ENCODE data around the gene THAP11. TPM values are rescaled to one million over a fixed set of nuclear protein-coding genes. Genes with fewer than 3 reads are reported as not detected.
A peak's percentile ranks its signal among the peaks of the same experiment; 100 is the strongest.
"Not testable (repeated sequence)": the region's sequence is repeated elsewhere in the genome, so short reads cannot be mapped to it uniquely, and the experiment has no call there.

The THAP11 gene
- total RNA-seq, 3 donors from 2014 or later: 51.1 to 57.8 (median 53.0) TPM

DNA sequence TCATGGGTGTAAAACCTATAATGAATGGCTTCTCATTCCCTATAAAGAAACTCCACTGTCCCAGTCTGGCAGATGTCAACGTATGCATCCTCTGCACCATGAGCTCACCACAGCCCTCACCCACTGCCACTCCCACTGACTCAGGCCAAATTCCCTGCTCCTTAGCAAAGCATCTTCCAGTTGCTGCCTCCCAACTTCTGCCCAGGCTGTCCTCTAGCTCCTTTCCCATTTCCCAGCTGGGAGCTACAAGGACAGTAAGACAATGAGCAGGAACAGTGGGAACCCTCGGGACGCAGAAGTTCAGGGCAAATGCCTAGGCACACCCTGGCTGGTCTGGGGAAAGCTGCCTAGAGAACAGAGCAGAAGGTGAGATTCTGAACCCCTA lies 9.1 kb upstream of the THAP11 start:
- no peak for DNase-seq (ENCODE audit: low spot score in 2 of 2)
- Histone ChIP-seq H3K9me3 (no peaks in the 10 kb centered on the region), H3K4me3 (peak overlapping the region; percentile 83 to 92 (median 90)), H3K36me3 (no peaks in the 10 kb centered on the region), H3K27me3 (no peaks in the 10 kb centered on the region), H3K27ac (peak overlapping the region; percentile 72), H3K4me1 (peaks cover 0 to 5% of the 10 kb centered on the region in 2 donors)
- TF ChIP-seq POLR2A (IDR thresholded peaks at IDR 0.05) (no peak), POLR2AphosphoS5 (IDR thresholded peaks at IDR 0.05) (no peak)
- TF ChIP-seq, protein P1, sequence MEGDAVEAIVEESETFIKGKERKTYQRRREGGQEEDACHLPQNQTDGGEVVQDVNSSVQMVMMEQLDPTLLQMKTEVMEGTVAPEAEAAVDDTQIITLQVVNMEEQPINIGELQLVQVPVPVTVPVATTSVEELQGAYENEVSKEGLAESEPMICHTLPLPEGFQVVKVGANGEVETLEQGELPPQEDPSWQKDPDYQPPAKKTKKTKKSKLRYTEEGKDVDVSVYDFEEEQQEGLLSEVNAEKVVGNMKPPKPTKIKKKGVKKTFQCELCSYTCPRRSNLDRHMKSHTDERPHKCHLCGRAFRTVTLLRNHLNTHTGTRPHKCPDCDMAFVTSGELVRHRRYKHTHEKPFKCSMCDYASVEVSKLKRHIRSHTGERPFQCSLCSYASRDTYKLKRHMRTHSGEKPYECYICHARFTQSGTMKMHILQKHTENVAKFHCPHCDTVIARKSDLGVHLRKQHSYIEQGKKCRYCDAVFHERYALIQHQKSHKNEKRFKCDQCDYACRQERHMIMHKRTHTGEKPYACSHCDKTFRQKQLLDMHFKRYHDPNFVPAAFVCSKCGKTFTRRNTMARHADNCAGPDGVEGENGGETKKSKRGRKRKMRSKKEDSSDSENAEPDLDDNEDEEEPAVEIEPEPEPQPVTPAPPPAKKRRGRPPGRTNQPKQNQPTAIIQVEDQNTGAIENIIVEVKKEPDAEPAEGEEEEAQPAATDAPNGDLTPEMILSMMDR (IDR thresholded peaks at IDR 0.05): no peak
- intact Hi-C loops (cut with DNase I; ENCODE audit: low total_unique reads): loop anchor here (2.0 kb wide), 1 partner anchor 34 kb away; no protein-coding TSS in a partner anchor

DNA sequence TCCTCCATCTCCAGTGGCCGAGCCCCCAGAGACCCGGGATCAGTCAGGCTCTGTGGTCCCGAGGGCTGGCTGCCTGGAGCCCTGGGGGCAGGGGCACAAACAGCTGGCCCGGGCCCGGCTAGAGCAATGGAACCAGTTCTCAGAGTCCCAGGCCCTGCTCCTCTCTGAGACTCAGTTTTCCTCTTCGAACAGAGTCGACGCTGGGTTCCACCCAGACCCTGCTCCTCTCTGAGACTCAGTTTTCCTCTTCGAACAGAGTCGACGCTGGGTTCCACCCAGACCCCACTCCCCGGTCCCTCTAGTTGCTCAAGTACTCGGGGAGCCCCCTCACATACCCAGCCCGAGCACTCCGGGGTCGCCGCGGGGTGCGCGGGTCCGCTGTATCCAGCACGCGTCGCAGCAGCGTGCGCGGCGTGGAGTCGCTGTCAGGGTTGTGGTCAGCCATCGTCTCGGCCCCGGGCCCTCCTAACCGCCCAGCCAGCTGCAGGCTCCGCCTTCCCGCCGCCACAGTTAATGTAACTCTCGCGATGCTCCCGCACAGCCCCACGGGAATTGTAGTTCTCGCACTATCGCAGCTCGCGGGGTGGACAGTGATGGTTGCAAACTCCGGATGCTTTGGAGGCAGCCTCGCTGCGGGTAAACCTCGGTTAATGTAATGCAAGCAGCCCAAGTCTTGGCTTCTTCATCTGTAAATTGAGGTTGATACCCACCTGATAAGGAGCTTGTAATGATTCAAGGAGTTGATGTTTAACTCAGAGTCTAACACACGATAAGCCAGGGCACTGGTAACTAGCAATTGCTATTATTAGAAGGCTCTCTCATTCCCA lies 8.5 kb upstream of the THAP11 start:
- intact Hi-C loops (cut with DNase I; ENCODE audit: low total_unique reads): loop anchor here (2.0 kb wide), 1 partner anchor 33 kb away; no protein-coding TSS in a partner anchor
- Histone ChIP-seq H3K27ac (peak overlapping the region; percentile 72), H3K36me3 (no peaks in the 10 kb centered on the region), H3K27me3 (no peaks in the 10 kb centered on the region), H3K9me3 (no peaks in the 10 kb centered on the region), H3K4me3 (peak overlapping the region; percentile 83 to 92 (median 90)), H3K4me1 (peaks cover 0 to 5% of the 10 kb centered on the region in 2 donors)
- TF ChIP-seq POLR2AphosphoS5 (IDR thresholded peaks at IDR 0.05): peak; percentile 35 to 66 (median 53)
- TF ChIP-seq, protein P1 (IDR thresholded peaks at IDR 0.05): no peak
- peak; percentile 83 to 91 for DNase-seq (ENCODE audit: low spot score in 2 of 2)

DNA sequence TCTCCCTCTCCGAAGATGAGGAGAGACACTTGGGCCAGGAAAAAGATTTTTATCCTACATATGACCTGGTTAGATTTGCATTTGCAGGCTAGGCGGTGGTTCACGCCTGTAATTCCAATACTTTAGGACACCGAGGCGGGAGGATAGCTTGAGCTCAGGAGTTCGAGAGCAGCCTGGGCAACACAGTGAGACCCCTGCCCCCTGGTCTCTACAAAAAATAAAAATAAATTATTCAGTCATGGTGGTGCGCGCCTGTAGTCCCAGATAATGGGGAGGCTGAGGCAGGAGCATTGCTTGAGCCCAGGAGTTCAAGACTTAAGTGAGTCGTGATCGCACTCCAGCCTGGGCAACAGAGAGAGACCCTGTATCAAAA lies 7.9 kb upstream of the THAP11 start:
- Histone ChIP-seq H3K4me1 (peaks cover 0 to 5% of the 10 kb centered on the region in 2 donors), H3K4me3 (peak overlapping the region; percentile 83 to 92 (median 90)), H3K27ac (peak overlapping the region; percentile 72), H3K9me3 (no peaks in the 10 kb centered on the region), H3K36me3 (no peaks in the 10 kb centered on the region), H3K27me3 (no peaks in the 10 kb centered on the region)
- DNase-seq (ENCODE audit: low spot score in 2 of 2): no peak
- TF ChIP-seq, protein P1 (IDR thresholded peaks at IDR 0.05): no peak
- TF ChIP-seq POLR2A (IDR thresholded peaks at IDR 0.05): no peak
- TF ChIP-seq POLR2AphosphoS5 (IDR thresholded peaks at IDR 0.05): no peak
- intact Hi-C loops (cut with DNase I; ENCODE audit: low total_unique reads): no loop called here

DNA sequence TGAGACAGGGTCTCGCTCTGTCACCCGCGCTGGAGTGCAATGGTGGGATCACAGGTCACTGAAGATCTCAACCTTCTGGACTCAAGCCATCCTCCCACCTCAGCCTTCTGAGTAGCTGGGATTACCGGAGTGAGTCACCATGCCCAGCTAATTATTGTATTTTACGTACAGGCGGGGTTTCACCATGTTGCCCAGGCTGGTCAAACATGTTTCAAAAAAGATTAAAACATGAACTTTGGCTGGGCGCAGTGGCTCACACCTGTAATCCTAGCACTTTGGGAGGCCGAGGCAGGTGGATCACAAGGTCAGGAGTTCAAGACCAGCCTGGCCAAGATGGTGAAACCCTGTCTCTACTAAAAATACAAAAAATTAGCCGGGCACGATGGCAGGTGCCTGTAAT lies 4.9 kb upstream of the THAP11 start:
- intact Hi-C loops (cut with DNase I; ENCODE audit: low total_unique reads); H3K9me3 ChIP-seq; H3K4me1 ChIP-seq; DNase-seq (ENCODE audit: low spot score in 2 of 2); H3K4me3 ChIP-seq; H3K27me3 ChIP-seq; H3K36me3 ChIP-seq; H3K27ac ChIP-seq: not testable (repeated sequence)

DNA sequence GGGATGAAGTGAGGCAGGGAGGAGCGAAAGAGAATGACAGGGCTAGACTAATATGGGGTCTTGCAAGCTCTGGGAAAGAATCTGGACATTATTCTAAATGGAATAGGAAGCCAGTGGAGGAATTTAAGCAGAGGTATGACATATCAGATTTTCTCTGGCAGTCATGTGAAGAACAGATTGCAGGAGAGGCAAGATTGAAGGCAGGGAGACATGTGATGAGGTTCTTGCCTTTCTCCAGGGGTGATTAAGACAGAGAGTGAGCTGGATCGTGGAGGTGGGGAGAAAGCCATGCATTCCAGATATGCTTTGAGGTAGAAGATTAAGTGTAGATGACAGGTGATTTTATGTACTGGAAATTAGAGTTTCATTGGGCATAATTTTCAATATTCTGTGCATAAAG lies 4.3 kb upstream of the THAP11 start:
- intact Hi-C loops (cut with DNase I; ENCODE audit: low total_unique reads): no loop called here
- Histone ChIP-seq H3K4me1 (peaks cover 5% of the 10 kb centered on the region in 2 donors), H3K9me3 (no peaks in the 10 kb centered on the region), H3K4me3 (no peak overlapping the region), H3K27ac (no peak overlapping the region), H3K36me3 (no peaks in the 10 kb centered on the region), H3K27me3 (no peaks in the 10 kb centered on the region)
- TF ChIP-seq POLR2A (IDR thresholded peaks at IDR 0.05) (no peak), POLR2AphosphoS5 (IDR thresholded peaks at IDR 0.05) (no peak)
- TF ChIP-seq, protein P1 (IDR thresholded peaks at IDR 0.05): no peak
- DNase-seq (ENCODE audit: low spot score in 2 of 2): no peak
